ENCODE data around the gene POPDC2.

The POPDC2 gene

GRCh38 chr3:119700269-119700919 is 40.0 kb upstream of the POPDC2 start:
- Histone ChIP-seq H2AFZ (peak overlapping the region; percentile 10), H3K27ac (no peak overlapping the region), H3K4me2 (ENCODE audit: low read length) (no peak overlapping the region), H3K27me3 (ENCODE audit: control insufficient read depth, insufficient read depth, low read length) (no peaks in the 10 kb centered on the region), H3K4me3 (ENCODE audit: low read depth, low read length) (no peak overlapping the region), H3K79me2 (no peaks in the 10 kb centered on the region), H3K36me3 (ENCODE audit: control insufficient read depth, insufficient read depth, low read length) (no peaks in the 10 kb centered on the region), H3K4me1 (peaks cover 7% of the 10 kb centered on the region), H3K9ac (no peak overlapping the region), H3K9me3 (ENCODE audit: control insufficient read depth, low read length) (no peaks in the 10 kb centered on the region)
- no peak for TF ChIP-seq CTCF (IDR thresholded peaks at IDR 0.05)

GRCh38 chr3:119697394-119697793 is 37.0 kb upstream of the POPDC2 start:
- Histone ChIP-seq H2AFZ (no peak overlapping the region), H3K4me3 (ENCODE audit: low read depth, low read length) (no peak overlapping the region), H3K9me3 (ENCODE audit: control insufficient read depth, low read length) (no peaks in the 10 kb centered on the region), H3K9ac (no peak overlapping the region), H3K36me3 (ENCODE audit: control insufficient read depth, insufficient read depth, low read length) (no peaks in the 10 kb centered on the region), H3K4me2 (ENCODE audit: low read length) (no peak overlapping the region), H3K27me3 (ENCODE audit: control insufficient read depth, insufficient read depth, low read length) (no peaks in the 10 kb centered on the region), H3K79me2 (no peaks in the 10 kb centered on the region), H3K4me1 (no peaks in the 10 kb centered on the region), H3K27ac (no peak overlapping the region)
- no peak for TF ChIP-seq CTCF (IDR thresholded peaks at IDR 0.05)

- Histone ChIP-seq H3K4me1 (no peaks in the 10 kb centered on the region), H3K4me3 (ENCODE audit: low read depth, low read length) (no peak overlapping the region), H3K9me3 (ENCODE audit: control insufficient read depth, low read length) (no peaks in the 10 kb centered on the region), H2AFZ (no peak overlapping the region), H3K9ac (no peak overlapping the region), H3K4me2 (ENCODE audit: low read length) (no peak overlapping the region), H3K36me3 (ENCODE audit: control insufficient read depth, insufficient read depth, low read length) (no peaks in the 10 kb centered on the region), H3K27me3 (ENCODE audit: control insufficient read depth, insufficient read depth, low read length) (no peaks in the 10 kb centered on the region), H3K79me2 (no peaks in the 10 kb centered on the region), H3K27ac (no peak overlapping the region)
- TF ChIP-seq CTCF (IDR thresholded peaks at IDR 0.05) = no peak
Measured at GRCh38 chr3:119695480-119695879, 35.1 kb upstream of the POPDC2 start.

- Histone ChIP-seq H3K4me1 (no peaks in the 10 kb centered on the region), H3K79me2 (no peaks in the 10 kb centered on the region), H3K27ac (no peak overlapping the region), H3K27me3 (ENCODE audit: control insufficient read depth, insufficient read depth, low read length) (no peaks in the 10 kb centered on the region), H3K4me2 (ENCODE audit: low read length) (no peak overlapping the region), H2AFZ (peak overlapping the region; percentile 20), H3K4me3 (ENCODE audit: low read depth, low read length) (no peak overlapping the region), H3K9ac (no peak overlapping the region), H3K36me3 (ENCODE audit: control insufficient read depth, insufficient read depth, low read length) (no peaks in the 10 kb centered on the region), H3K9me3 (ENCODE audit: control insufficient read depth, low read length) (no peaks in the 10 kb centered on the region)
- TF ChIP-seq CTCF (IDR thresholded peaks at IDR 0.05) = peak; percentile 59
Measured at GRCh38 chr3:119690043-119690656, 29.8 kb upstream of the POPDC2 start.

- Histone ChIP-seq H3K27me3 (ENCODE audit: control insufficient read depth, insufficient read depth, low read length) (no peaks in the 10 kb centered on the region), H2AFZ (no peak overlapping the region), H3K9me3 (ENCODE audit: control insufficient read depth, low read length) (no peaks in the 10 kb centered on the region), H3K9ac (no peak overlapping the region), H3K4me2 (ENCODE audit: low read length) (no peak overlapping the region), H3K4me1 (peaks cover 11% of the 10 kb centered on the region), H3K79me2 (no peaks in the 10 kb centered on the region), H3K4me3 (ENCODE audit: low read depth, low read length) (no peak overlapping the region), H3K36me3 (ENCODE audit: control insufficient read depth, insufficient read depth, low read length) (no peaks in the 10 kb centered on the region), H3K27ac (no peak overlapping the region)
- no peak for TF ChIP-seq CTCF (IDR thresholded peaks at IDR 0.05)
Measured at GRCh38 chr3:119683421-119683820, 23.0 kb upstream of the POPDC2 start.

Data from parathyroid adenoma (tissue), 2 donors.